Transverse colon (tissue), 4 donors: ENCODE results near the gene DBNDD1. TPM values are rescaled to one million over a fixed set of nuclear protein-coding genes. Genes with fewer than 3 reads are reported as not detected.
A peak's percentile ranks its signal among the peaks of the same experiment; 100 is the strongest.

Experiments
- DNase-seq: peaks from one replicate; pipeline ENCODE4 v3.0.0-alpha.2; 2019
- H3K27ac ChIP-seq, 4 donors: fragments of 200-600 bp; sonication (generic); 2 replicates each; pipeline ENCODE4 v1.5.1; 2016 to 2018; ENCODE audit warnings: inconsistent platforms in 4 of 4
- H3K27me3 ChIP-seq: fragments of 200-600 bp; sonication (generic); 2 replicates; pipeline ENCODE4 v1.5.1; 2017; ENCODE audit warnings: inconsistent platforms
- H3K36me3 ChIP-seq, 4 donors: fragments of 200-600 bp; sonication (generic); 2 replicates each; pipeline ENCODE4 v1.5.1; 2017 to 2019; ENCODE audit warnings: inconsistent platforms in 4 of 4
- H3K4me1 ChIP-seq, 4 donors: fragments of 200-600 bp; sonication (generic); 2 replicates each; pipeline ENCODE4 v1.5.1; 2017 to 2020; ENCODE audit warnings: inconsistent platforms in 4 of 4
- H3K4me3 ChIP-seq, 4 donors: fragments of 200-600 bp; sonication (generic); 1 replicate in 1 of 4; 2 replicates in 3 of 4; pipeline versions ENCODE4 v1.5.1 to v1.6.1; 2017 to 2019; ENCODE audit warnings: inconsistent platforms in 4 of 4
- H3K9me3 ChIP-seq, 2 donors: fragments of 200-600 bp; sonication (generic); 2 replicates each; pipeline ENCODE4 v1.5.1; 2017 to 2019; ENCODE audit warnings: inconsistent platforms in 2 of 2
- CTCF ChIP-seq, 5 experiments: fragments of 200-600 bp in 3 of 5; fragments of 450-650 bp in 2 of 5; sonication (generic) in 3 of 5; IDR thresholded peaks; 1 replicate in 2 of 5; 2 replicates in 3 of 5; pipeline ENCODE4 v1.5.1; 2016 to 2017; ENCODE audit warnings: antibody characterized with exemption in 5 of 5, inconsistent platforms in 3 of 5, mild to moderate bottlenecking in 2 of 5, moderate library complexity in 1 of 5
- EP300 ChIP-seq: sonication (generic); formaldehyde crosslinking; IDR thresholded peaks from one replicate; pipeline ENCODE4 v1.6.1; 2017; ENCODE audit warnings: antibody characterized with exemption, low read depth
- POLR2A ChIP-seq: fragments of 450-650 bp; IDR thresholded peaks from one replicate; pipeline ENCODE4 v1.6.1; 2016; ENCODE audit warnings: antibody characterized with exemption, mild to moderate bottlenecking, moderate library complexity
- POLR2AphosphoS5 ChIP-seq, 3 donors: sonication (generic); formaldehyde crosslinking; IDR thresholded peaks; one replicate each; pipeline ENCODE4 v1.6.1; 2016; ENCODE audit warnings: antibody characterized with exemption in 3 of 3
- WGBS, 2 donors: methylation state at CpG; one replicate each; pipeline ENCODE4 v1.1.5; 2018; ENCODE audit warnings: low coverage in 1 of 2; 5-methylcytosine and 5-hydroxymethylcytosine counted together
- in situ Hi-C, 4 donors: fragments of 200-750 bp; cut with MboI; loops; one replicate each; pipeline versions ENCODE4 v1.15.0 to v1.15.1; 2017; ENCODE audit warnings: low sequenced_read_pairs in 3 of 4, low pct_ligation_motif_present in 1 of 4, low pct_unique_long_range_greater_than_20kb in 1 of 4
- intact Hi-C: fragments of 100-400 bp; cut with DNase I; formaldehyde crosslinking; loops from one replicate; pipeline ENCODE4 v1.15.1; 2023; ENCODE audit warnings: low total_unique reads
- total RNA-seq, 4 donors: library from RNA; depleted of rRNA; stranded (reverse); fragments of >200 nt; gene quantifications; one replicate each; pipeline ENCODE4 v1.1.0, GENCODE V29; 2016

The DBNDD1 gene
- total RNA-seq, 4 donors from 2014 or later, result 6.8 to 33.7 (median 14.2) TPM

GRCh38 chr16:89981414-89981813 is 37.8 kb downstream of the DBNDD1 start:
- intact Hi-C loops, result no loop called here
- no peak for DNase-seq

GRCh38 chr16:89974870-89975269 is 44.4 kb downstream of the DBNDD1 start:
- intact Hi-C loops, result no loop called here
- H3K9me3 ChIP-seq, result no peaks in the 10 kb centered on the region
- no peaks in the 10 kb centered on the region for H3K27me3 ChIP-seq
- in situ Hi-C loops, result no loop called here
- no peaks in the 10 kb centered on the region for H3K36me3 ChIP-seq
- peak overlapping the region in 3 of 4 donors; percentile 94 to 97 (median 97) for H3K27ac ChIP-seq
- no peak overlapping the region for H3K4me3 ChIP-seq
- TF ChIP-seq POLR2AphosphoS5 (IDR thresholded peaks at IDR 0.05) (no peak), POLR2A (no peak), EP300 (no peak), CTCF (IDR thresholded peaks at IDR 0.05) (no peak)
- peak; percentile 29 for DNase-seq
- H3K4me1 ChIP-seq, result peaks cover 0 to 37% (median 30%) of the 10 kb centered on the region in 4 donors
- WGBS, 2 donors, result 75% methylated on average over 2 of the region's 2 CpGs; no CpG with 5 or more reads in 1 of the 2 donors

More at GRCh38 chr16:89981414-89981813, 37.8 kb downstream of the DBNDD1 start:
- Histone ChIP-seq H3K4me1 (no peaks in the 10 kb centered on the region), H3K27ac (no peak overlapping the region), H3K9me3 (no peaks in the 10 kb centered on the region), H3K27me3 (no peaks in the 10 kb centered on the region), H3K4me3 (no peak overlapping the region), H3K36me3 (peaks cover 0 to 48% (median 23%) of the 10 kb centered on the region in 4 donors)
- WGBS, 2 donors, result 44 to 80% methylated on average over 6 to 8 of the region's 8 CpGs
- TF ChIP-seq EP300 (no peak), CTCF (IDR thresholded peaks at IDR 0.05) (no peak), POLR2AphosphoS5 (IDR thresholded peaks at IDR 0.05) (no peak), POLR2A (no peak)
- in situ Hi-C loops, result no loop called here

GRCh38 chr16:89973654-89974335 is 45.5 kb downstream of the DBNDD1 start:
- DNase-seq, result peak; percentile 32
- in situ Hi-C loops, result no loop called here
- Histone ChIP-seq H3K4me1 (peaks cover 0 to 37% (median 30%) of the 10 kb centered on the region in 4 donors), H3K27me3 (no peaks in the 10 kb centered on the region), H3K27ac (peak overlapping the region; percentile 49 to 97 (median 96)), H3K4me3 (peak overlapping the region in 1 of 4 donors; percentile 84), H3K36me3 (no peaks in the 10 kb centered on the region), H3K9me3 (no peaks in the 10 kb centered on the region)
- intact Hi-C loops, result no loop called here
- no peak for TF ChIP-seq POLR2AphosphoS5 (IDR thresholded peaks at IDR 0.05)
- no peak for TF ChIP-seq CTCF (IDR thresholded peaks at IDR 0.05)
- TF ChIP-seq POLR2A, result no peak
- TF ChIP-seq EP300, result no peak
- WGBS, 2 donors, result 33 to 49% methylated on average over 2 to 13 of the region's 13 CpGs

GRCh38 chr16:89973235-89973634 is 46.0 kb downstream of the DBNDD1 start:
- WGBS, 2 donors, result 9 to 15% methylated on average over 13 to 14 of the region's 14 CpGs
- no peaks in the 10 kb centered on the region for H3K9me3 ChIP-seq
- DNase-seq, result no peak
- TF ChIP-seq EP300 (no peak), POLR2AphosphoS5 (IDR thresholded peaks at IDR 0.05) (no peak), CTCF (IDR thresholded peaks at IDR 0.05) (no peak), POLR2A (no peak)
- peak overlapping the region; percentile 82 to 96 (median 90) for H3K4me3 ChIP-seq
- H3K4me1 ChIP-seq, result peaks cover 0 to 37% (median 30%) of the 10 kb centered on the region in 4 donors
- in situ Hi-C loops (no loop called here), intact Hi-C loops (no loop called here)
- H3K27ac ChIP-seq, result peak overlapping the region; percentile 94 to 98 (median 97)
- no peaks in the 10 kb centered on the region for H3K27me3 ChIP-seq
- H3K36me3 ChIP-seq, result no peaks in the 10 kb centered on the region
